K562 (cell line): ENCODE measurements around the gene NALCN. TPM values are rescaled to one million over a fixed set of nuclear protein-coding genes. Genes with fewer than 3 reads are reported as not detected.

Experiments used
- ATAC-seq: fragments of 200-7000 bp; cut with Tn5 transposase; 3 replicates; pipeline ENCODE4 v1.9.1; 2020; ENCODE audit warnings: moderate library complexity
- BruUV-seq: library from RNA; stranded (reverse); fragments of 400-500 nt; replicated peaks from 2 replicates; lab custom pipeline; 2021; lab: Mats Ljungman, UMichigan
- CTCF ChIA-PET: fragments of 300-600 bp; formaldehyde crosslinking; extraction: SDS; loops from one replicate; lab custom pipeline; 2021; ENCODE audit warnings: low intra/inter-chr PET ratio; lab: Yijun Ruan, JAX
- POLR2A ChIA-PET: fragments of 300-600, 350-650 bp; sonication (Branson Sonifier 250); formaldehyde crosslinking; extraction: SDS; loops from one replicate; lab custom pipeline; 2021; ENCODE audit warnings: antibody characterized with exemption, inconsistent platforms; lab: Yijun Ruan, JAX
- DNase-seq, 4 experiments: peaks; one replicate each; pipeline versions ENCODE4 v3.0.0 to v3.0.0-alpha.2; 2011 to 2018; ENCODE audit warnings: low spot score in 3 of 4, mixed read lengths in 3 of 4; ENCODE audit errors: extremely low read depth in 1 of 4
- FAIRE-seq: peaks from 2 replicates; lab custom pipeline; 2011; peaks lifted over from hg19 to GRCh38; lab: Jason Lieb, UNC
- H2AFZ ChIP-seq: 2 replicates; pipeline ENCODE4 v1.6.0; 2011; ENCODE audit warnings: low read depth, low read length, control low read depth, inconsistent platforms
- H3K27ac ChIP-seq: fragments of 200-600 bp; 3 replicates; pipeline ENCODE4 v1.8.0; 2011; ENCODE audit warnings: low read depth, mild to moderate bottlenecking, control low read depth, inconsistent platforms, low read length, moderate library complexity, mixed read lengths; ENCODE audit errors: extremely low read depth
- H3K27me3 ChIP-seq, 2 experiments: fragments of 300-600 bp in 1 of 2; 2 replicates in 1 of 2; 3 replicates in 1 of 2; pipeline versions ENCODE4 v1.6.0 to v1.8.0; 2011; ENCODE audit warnings: inconsistent platforms in 2 of 2, low read length in 2 of 2, mild to moderate bottlenecking in 1 of 2, mixed read lengths in 1 of 2, moderate library complexity in 1 of 2; ENCODE audit not compliant: control insufficient read depth in 2 of 2, insufficient read depth in 2 of 2
- H3K36me3 ChIP-seq: fragments of 300-600 bp; 3 replicates; pipeline ENCODE4 v1.8.0; 2011; ENCODE audit warnings: mild to moderate bottlenecking, low read length, inconsistent platforms; ENCODE audit not compliant: control insufficient read depth, insufficient read depth
- H3K4me1 ChIP-seq, 2 experiments: fragments of 200-600 bp in 1 of 2; replicated peaks in 1 of 2; 2 replicates in 1 of 2; 3 replicates in 1 of 2; pipeline versions ENCODE4 v1.5.1 to v1.8.0; 2011; ENCODE audit warnings: inconsistent platforms in 2 of 2, low read length in 2 of 2, mild to moderate bottlenecking in 1 of 2, mixed read lengths in 1 of 2, moderate library complexity in 1 of 2; ENCODE audit not compliant: control insufficient read depth in 2 of 2, insufficient read depth in 2 of 2
- H3K4me2 ChIP-seq: 2 replicates; pipeline ENCODE4 v1.6.1; 2011; ENCODE audit warnings: low read length, control low read depth, inconsistent platforms, mixed read lengths; ENCODE audit not compliant: insufficient read depth
- H3K4me3 ChIP-seq: fragments of 200-600 bp; sonication (generic), shearing (Covaris generic); 2 replicates; pipeline ENCODE4 v1.5.1; 2016; ENCODE audit warnings: control low read depth, inconsistent platforms
- H3K79me2 ChIP-seq: fragments of 200-600 bp; 3 replicates; pipeline ENCODE4 v1.8.0; 2011; ENCODE audit warnings: low read length, inconsistent platforms; ENCODE audit not compliant: control insufficient read depth, insufficient read depth
- H3K9ac ChIP-seq, 2 experiments: 2 replicates each; pipeline versions ENCODE4 v1.6.0 to v1.6.1; 2011; ENCODE audit warnings: low read depth in 2 of 2, low read length in 2 of 2, control low read depth in 1 of 2, inconsistent platforms in 1 of 2, mild to moderate bottlenecking in 1 of 2, mixed read lengths in 1 of 2; ENCODE audit not compliant: insufficient read depth in 1 of 2
- H3K9me1 ChIP-seq: one replicate; pipeline ENCODE4 v1.6.0; 2011; ENCODE audit warnings: inconsistent platforms, mild to moderate bottlenecking, low read length, moderate library complexity; ENCODE audit not compliant: control insufficient read depth, insufficient read depth
- H3K9me3 ChIP-seq: replicated peaks from 2 replicates; pipeline ENCODE4 v1.5.1; 2011; ENCODE audit warnings: low read depth, low read length, inconsistent platforms; ENCODE audit not compliant: control insufficient read depth, insufficient read depth
- H4K20me1 ChIP-seq: replicated peaks from 2 replicates; pipeline ENCODE4 v1.6.1; 2011; ENCODE audit warnings: low read length, inconsistent platforms, mixed read lengths; ENCODE audit not compliant: control insufficient read depth, insufficient read depth
- BRD4 ChIP-seq: fragments of 200-600 bp; sonication (generic); IDR thresholded peaks from 2 replicates; pipeline ENCODE4 v1.6.1; 2017; ENCODE audit warnings: inconsistent platforms
- CREB3L1 ChIP-seq: fragments of 450-650 bp; IDR thresholded peaks from 2 replicates; pipeline ENCODE4 v1.6.1; 2014; ENCODE audit warnings: low read depth, mild to moderate bottlenecking, moderate library complexity, borderline replicate concordance
- ETV5 ChIP-seq: sonication (generic); formaldehyde crosslinking; IDR thresholded peaks from 2 replicates; pipeline ENCODE4 v1.4.0; 2020; ENCODE audit warnings: low read depth, mild to moderate bottlenecking, missing genetic modification reagents
- GATAD2B ChIP-seq: fragments of 450-650 bp; IDR thresholded peaks from 2 replicates; pipeline ENCODE4 v1.6.1; 2017; ENCODE audit warnings: mild to moderate bottlenecking, borderline replicate concordance
- HIVEP1 ChIP-seq: fragments of 250-450 bp; sonication (Bioruptor Pico); IDR thresholded peaks from 2 replicates; pipeline ENCODE4 v1.4.0; 2020; ENCODE audit warnings: mild to moderate bottlenecking
- LCOR ChIP-seq: sonication (generic); formaldehyde crosslinking; IDR thresholded peaks from 2 replicates; pipeline ENCODE4 v1.8.0; 2022; ENCODE audit warnings: mild to moderate bottlenecking, missing genetic modification reagents
- MEF2A ChIP-seq: IDR thresholded peaks from 2 replicates; pipeline ENCODE4 v1.6.1; 2011; ENCODE audit warnings: low read depth, mild to moderate bottlenecking, low read length, moderate library complexity; ENCODE audit not compliant: control insufficient read depth
- NCOA4 ChIP-seq: fragments of 450-650 bp; IDR thresholded peaks from 2 replicates; pipeline ENCODE4 v1.6.1; 2018; ENCODE audit warnings: mild to moderate bottlenecking; ENCODE audit not compliant: partially characterized antibody
- NR2C1 ChIP-seq, 2 experiments: fragments of 450-650 bp; IDR thresholded peaks; 2 replicates each; pipeline ENCODE4 v1.6.1; 2017; ENCODE audit warnings: mild to moderate bottlenecking in 2 of 2, antibody characterized with exemption in 1 of 2, inconsistent platforms in 1 of 2, missing compliant biosample characterization in 1 of 2, missing genetic modification characterization in 1 of 2
- NUFIP1 ChIP-seq: fragments of 450-650 bp; IDR thresholded peaks from 2 replicates; pipeline ENCODE4 v1.6.1; 2018; ENCODE audit not compliant: partially characterized antibody
- RFX5 ChIP-seq: IDR thresholded peaks from 2 replicates; pipeline ENCODE4 v1.6.1; 2011; ENCODE audit warnings: low read depth, mild to moderate bottlenecking, improper control_type of control experiment, low read length
- TAL1 ChIP-seq: fragments of 450-650 bp; IDR thresholded peaks from 2 replicates; pipeline ENCODE4 v1.6.1; 2016; ENCODE audit warnings: mild to moderate bottlenecking
- ZNF121 ChIP-seq: sonication (generic); formaldehyde crosslinking; conservative IDR thresholded peaks from 2 replicates; pipeline ENCODE4 v1.8.0; 2022; ENCODE audit warnings: missing genetic modification reagents
- ZNF184 ChIP-seq: sonication (generic); formaldehyde crosslinking; IDR thresholded peaks from 2 replicates; pipeline ENCODE4 v1.5.0; 2020; ENCODE audit warnings: missing genetic modification reagents
- ZNF583 ChIP-seq: fragments of 250-450 bp; sonication (Bioruptor Pico); IDR thresholded peaks from 2 replicates; pipeline ENCODE4 v1.4.0; 2020
- ZNF764 ChIP-seq: fragments of 250-450 bp; sonication (Bioruptor Pico); IDR thresholded peaks from 2 replicates; pipeline ENCODE4 v1.4.0; 2020; ENCODE audit warnings: low read depth, mild to moderate bottlenecking, moderate library complexity
- WGBS: fragments of 100-300 bp; shearing (Covaris generic); methylation state at CpG from one replicate; pipeline ENCODE4 v1.1.6; 2016; ENCODE audit warnings: low coverage, mixed read lengths; ENCODE audit not compliant: insufficient coverage; ENCODE audit errors: missing lambda C conversion rate; 5-methylcytosine and 5-hydroxymethylcytosine counted together
- in situ Hi-C: fragments of 300-500 bp; cut with MboI; formaldehyde crosslinking; loops from 4 replicates; pipeline ENCODE4 v1.15.0; 2018; ENCODE audit warnings: inconsistent platforms, mixed read lengths
- intact Hi-C: fragments of 100-400 bp; cut with micrococcal nuclease; formaldehyde crosslinking; loops from 2 replicates; pipeline ENCODE4 v1.14.2; 2022
- polyA plus RNA-seq, 8 experiments: library from polyadenylated mRNA; depleted of rRNA in 4 of 8; stranded (reverse) in 5 of 8; unstranded in 3 of 8; fragments of >200 nt; fragmentation: Nextera tagmentation in 2 of 8; fragmentation: Illumina TruSeq in 1 of 8; extraction: Ambion mirVana in 2 of 8; extraction: Trizol in 1 of 8; gene quantifications; 2 replicates each; pipeline versions ENCODE4 v1.2.1 to v1.2.3, GENCODE V29; 2011 to 2014; ENCODE audit warnings: inconsistent platforms in 1 of 8, missing spikeins in 1 of 8
- total RNA-seq, 7 experiments: library from RNA; depleted of rRNA in 6 of 7; stranded (reverse); fragments of >200 nt in 6 of 7; fragmentation: Illumina TruSeq in 2 of 7; extraction: Trizol in 2 of 7; gene quantifications; 2 replicates each; pipeline versions ENCODE4 v1.2.1 to v1.2.3, GENCODE V29; 2011 to 2021; ENCODE audit warnings: low replicate concordance in 1 of 7
- TF ChIP-seq, protein P1 (sequence below): conservative IDR thresholded peaks from 2 replicates; pipeline ENCODE4 v1.6.1; 2011; ENCODE audit warnings: low read depth, mild to moderate bottlenecking, low read length; ENCODE audit not compliant: control insufficient read depth

Gene NALCN
- total and polyA plus RNA-seq, 9 of the 15 experiments (the other 6 are each of a cell fraction or from before 2014, with no cell fraction given): not detected

- no peak overlapping the region for H3K27ac ChIP-seq
- in situ Hi-C loops: no loop called here
- ChIA-PET CTCF (no interaction called here), POLR2A (no interaction called here)
- DNase-seq (no peak), ATAC-seq (no peak), FAIRE-seq (no peak)
- no peaks in the 10 kb centered on the region for H4K20me1 ChIP-seq
- H3K79me2 ChIP-seq: no peaks in the 10 kb centered on the region
- WGBS: 0% methylated on average over 3 of the region's 3 CpGs
- H3K4me2 ChIP-seq: no peak overlapping the region
- H2AFZ ChIP-seq: no peak overlapping the region
- H3K36me3 ChIP-seq: no peaks in the 10 kb centered on the region
- H3K4me1 ChIP-seq: no peaks in the 10 kb centered on the region
- no peaks in the 10 kb centered on the region for H3K9me1 ChIP-seq
- no peak overlapping the region for H3K9ac ChIP-seq
- H3K27me3 ChIP-seq: no peaks in the 10 kb centered on the region
- no peaks in the 10 kb centered on the region for H3K9me3 ChIP-seq
- BruUV-seq: no TSS peak
- H3K4me3 ChIP-seq: no peak overlapping the region
- intact Hi-C loops: no loop called here
- TF ChIP-seq, protein P1, sequence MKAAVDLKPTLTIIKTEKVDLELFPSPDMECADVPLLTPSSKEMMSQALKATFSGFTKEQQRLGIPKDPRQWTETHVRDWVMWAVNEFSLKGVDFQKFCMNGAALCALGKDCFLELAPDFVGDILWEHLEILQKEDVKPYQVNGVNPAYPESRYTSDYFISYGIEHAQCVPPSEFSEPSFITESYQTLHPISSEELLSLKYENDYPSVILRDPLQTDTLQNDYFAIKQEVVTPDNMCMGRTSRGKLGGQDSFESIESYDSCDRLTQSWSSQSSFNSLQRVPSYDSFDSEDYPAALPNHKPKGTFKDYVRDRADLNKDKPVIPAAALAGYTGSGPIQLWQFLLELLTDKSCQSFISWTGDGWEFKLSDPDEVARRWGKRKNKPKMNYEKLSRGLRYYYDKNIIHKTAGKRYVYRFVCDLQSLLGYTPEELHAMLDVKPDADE: no peak
- no peak for TF ChIP-seq TAL1
- no peak for TF ChIP-seq GATAD2B
- no peak for TF ChIP-seq ETV5 (CRISPR knock-in tag)
These were observed 39.6 kb upstream of the NALCN start for GRCh38 chr13:101455863-101456262.

GRCh38 chr13:101454767-101455166, 38.5 kb upstream of the NALCN start:
- H3K9me1 ChIP-seq: no peaks in the 10 kb centered on the region
- no peak for ATAC-seq
- H3K27me3 ChIP-seq: no peaks in the 10 kb centered on the region
- H4K20me1 ChIP-seq: no peaks in the 10 kb centered on the region
- in situ Hi-C loops (no loop called here), intact Hi-C loops (no loop called here)
- ChIA-PET CTCF (no interaction called here), POLR2A (no interaction called here)
- no TSS peak for BruUV-seq
- H3K27ac ChIP-seq: no peak overlapping the region
- no peak overlapping the region for H2AFZ ChIP-seq
- H3K9me3 ChIP-seq: no peaks in the 10 kb centered on the region
- FAIRE-seq: no peak
- H3K36me3 ChIP-seq: no peaks in the 10 kb centered on the region
- no peaks in the 10 kb centered on the region for H3K4me1 ChIP-seq
- 0% methylated on average over 2 of the region's 2 CpGs for WGBS
- no peak overlapping the region for H3K9ac ChIP-seq
- no peaks in the 10 kb centered on the region for H3K79me2 ChIP-seq
- no peak overlapping the region for H3K4me2 ChIP-seq
- no peak for DNase-seq
- no peak overlapping the region for H3K4me3 ChIP-seq
- TF ChIP-seq RFX5 (no peak), ZNF583 (CRISPR knock-in tag) (no peak), ZNF764 (CRISPR knock-in tag) (no peak), NCOA4 (no peak), MEF2A (no peak), ZNF121 (CRISPR knock-in tag) (no peak), CREB3L1 (no peak), BRD4 (no peak), NR2C1 (IDR thresholded peaks at IDR 0.05) (no peak), NR2C1 (tag; IDR thresholded peaks at IDR 0.05) (no peak), LCOR (CRISPR knock-in tag) (no peak), NUFIP1 (no peak), ZNF184 (CRISPR knock-in tag) (no peak), HIVEP1 (CRISPR knock-in tag) (no peak)
